Trophoblast cell (in vitro differentiated cells and primary cell): ENCODE results near the gene AUTS2.

Experiments used
- DNase-seq, 2 donors: peaks; one replicate each; pipeline ENCODE4 v3.0.0-alpha.2; 2016
- H2AFZ ChIP-seq: 2 replicates; pipeline ENCODE4 v1.6.1; 2013; ENCODE audit warnings: low read length, moderate library complexity, mild to moderate bottlenecking; ENCODE audit not compliant: insufficient read depth, poor library complexity
- H2AK5ac ChIP-seq: 2 replicates; pipeline ENCODE4 v1.6.1; 2013; ENCODE audit warnings: mild to moderate bottlenecking, low read length
- H2BK120ac ChIP-seq: 2 replicates; pipeline ENCODE4 v1.6.1; 2013; ENCODE audit warnings: low read length, mild to moderate bottlenecking, moderate library complexity; ENCODE audit not compliant: insufficient read depth, poor library complexity
- H2BK12ac ChIP-seq: 2 replicates; pipeline ENCODE4 v1.6.1; 2013; ENCODE audit warnings: mild to moderate bottlenecking, low read length, moderate library complexity
- H2BK5ac ChIP-seq: 2 replicates; pipeline ENCODE4 v1.6.1; 2013; ENCODE audit warnings: low read length, low read depth, moderate library complexity, mild to moderate bottlenecking; ENCODE audit not compliant: poor library complexity
- H3K14ac ChIP-seq: 2 replicates; pipeline ENCODE4 v1.6.1; 2013; ENCODE audit warnings: mild to moderate bottlenecking, low read length
- H3K18ac ChIP-seq: 2 replicates; pipeline ENCODE4 v1.6.1; 2013; ENCODE audit warnings: mild to moderate bottlenecking, low read length
- H3K23ac ChIP-seq: 2 replicates; pipeline ENCODE4 v1.6.1; 2013; ENCODE audit warnings: low read length
- H3K27ac ChIP-seq: 2 replicates; pipeline ENCODE4 v1.5.1; 2013; ENCODE audit warnings: low read depth, mild to moderate bottlenecking, inconsistent platforms, low read length, moderate library complexity
- H3K27me3 ChIP-seq: 2 replicates; pipeline ENCODE4 v1.6.1; 2013; ENCODE audit warnings: inconsistent platforms, mild to moderate bottlenecking, low read length, moderate library complexity; ENCODE audit not compliant: insufficient read depth
- H3K36me3 ChIP-seq, 2 experiments: 1 replicate in 1 of 2; 2 replicates in 1 of 2; pipeline ENCODE4 v1.6.1; 2013; ENCODE audit warnings: low read length in 2 of 2, mild to moderate bottlenecking in 2 of 2, moderate library complexity in 1 of 2; ENCODE audit not compliant: insufficient read depth in 2 of 2, control insufficient read depth in 1 of 2
- H3K4ac ChIP-seq: 2 replicates; pipeline ENCODE4 v1.6.1; 2013; ENCODE audit warnings: low read depth, mild to moderate bottlenecking, low read length, moderate library complexity
- H3K4me1 ChIP-seq, 2 experiments: 1 replicate in 1 of 2; 2 replicates in 1 of 2; pipeline ENCODE4 v1.6.1; 2013; ENCODE audit warnings: low read length in 2 of 2, mild to moderate bottlenecking in 2 of 2, moderate library complexity in 1 of 2; ENCODE audit not compliant: insufficient read depth in 2 of 2, control insufficient read depth in 1 of 2
- H3K4me2 ChIP-seq: 2 replicates; pipeline ENCODE4 v1.6.1; 2013; ENCODE audit warnings: inconsistent platforms, mild to moderate bottlenecking, low read length, moderate library complexity
- H3K4me3 ChIP-seq: 2 replicates; pipeline ENCODE4 v1.5.1; 2013; ENCODE audit warnings: mild to moderate bottlenecking, low read depth, low read length, inconsistent platforms
- H3K79me1 ChIP-seq: one replicate; pipeline ENCODE4 v1.6.1; 2013; ENCODE audit warnings: low read length
- H3K79me2 ChIP-seq: 2 replicates; pipeline ENCODE4 v1.6.1; 2013; ENCODE audit warnings: low read length, mild to moderate bottlenecking; ENCODE audit not compliant: control insufficient read depth, insufficient read depth, poor library complexity
- H3K9ac ChIP-seq: 2 replicates; pipeline ENCODE4 v1.6.1; 2013; ENCODE audit warnings: mild to moderate bottlenecking, low read length
- H3K9me3 ChIP-seq: 2 replicates; pipeline ENCODE4 v1.6.1; 2013; ENCODE audit warnings: low read depth, mild to moderate bottlenecking, control low read depth, inconsistent platforms, low read length; ENCODE audit not compliant: insufficient read depth
- H4K12ac ChIP-seq: 2 replicates; pipeline ENCODE4 v1.6.1; 2013; ENCODE audit warnings: low read depth, mild to moderate bottlenecking, low read length, moderate library complexity
- H4K8ac ChIP-seq: 2 replicates; pipeline ENCODE4 v1.6.1; 2013; ENCODE audit warnings: low read depth, mild to moderate bottlenecking, low read length, moderate library complexity
- H4K91ac ChIP-seq: one replicate; pipeline ENCODE4 v1.6.1; 2013; ENCODE audit warnings: low read depth, mild to moderate bottlenecking, low read length, moderate library complexity
- WGBS: extraction: QIAGEN DNeasy Blood & Tissue Kit; methylation state at CpG from one replicate; pipeline ENCODE4 v1.1.7; 2013; ENCODE audit warnings: missing lambda C conversion rate; ENCODE audit not compliant: insufficient read length, insufficient coverage; ENCODE audit errors: extremely low coverage; 5-methylcytosine and 5-hydroxymethylcytosine counted together

Gene AUTS2

GRCh38 chr7:70321016-70321590 is 722.8 kb downstream of the AUTS2 start:
- H3K23ac ChIP-seq, result no peak overlapping the region
- H3K79me2 ChIP-seq, result no peaks in the 10 kb centered on the region
- H3K27me3 ChIP-seq, result no peaks in the 10 kb centered on the region
- no CpG with 5 or more reads among the region's 6 CpGs for WGBS
- H2AFZ ChIP-seq, result no peak overlapping the region
- H2BK5ac ChIP-seq, result no peak overlapping the region
- no peak overlapping the region for H4K8ac ChIP-seq
- no peak overlapping the region for H2BK120ac ChIP-seq
- H3K14ac ChIP-seq, result no peak overlapping the region
- no peak overlapping the region for H4K12ac ChIP-seq
- no peaks in the 10 kb centered on the region for H3K79me1 ChIP-seq
- no peak overlapping the region for H2AK5ac ChIP-seq
- H3K9ac ChIP-seq, result no peak overlapping the region
- H3K4ac ChIP-seq, result no peak overlapping the region
- DNase-seq, result no peak
- H3K27ac ChIP-seq, result no peak overlapping the region
- no peak overlapping the region for H2BK12ac ChIP-seq
- H3K4me1 ChIP-seq, result peaks cover 0 to under 1% of the 10 kb centered on the region in 2 experiments
- H3K4me3 ChIP-seq, result no peak overlapping the region
- no peak overlapping the region for H4K91ac ChIP-seq
- no peak overlapping the region for H3K4me2 ChIP-seq
- H3K36me3 ChIP-seq, result no peaks in the 10 kb centered on the region
- no peaks in the 10 kb centered on the region for H3K9me3 ChIP-seq
- H3K18ac ChIP-seq, result no peak overlapping the region

- Histone ChIP-seq H4K8ac (no peak overlapping the region), H3K9me3 (no peaks in the 10 kb centered on the region), H3K27ac (no peak overlapping the region), H2BK12ac (no peak overlapping the region), H3K4me3 (no peak overlapping the region), H2AFZ (no peak overlapping the region), H3K4ac (no peak overlapping the region), H3K27me3 (no peaks in the 10 kb centered on the region), H3K14ac (no peak overlapping the region), H4K91ac (no peak overlapping the region), H3K79me2 (no peaks in the 10 kb centered on the region), H2BK5ac (no peak overlapping the region), H3K23ac (no peak overlapping the region), H3K4me1 (peaks cover 0 to 2% of the 10 kb centered on the region in 2 experiments), H2AK5ac (no peak overlapping the region), H3K36me3 (no peaks in the 10 kb centered on the region), H3K9ac (no peak overlapping the region), H4K12ac (no peak overlapping the region), H3K4me2 (no peak overlapping the region), H2BK120ac (no peak overlapping the region), H3K79me1 (no peaks in the 10 kb centered on the region), H3K18ac (no peak overlapping the region)
- no peak for DNase-seq
- WGBS, result no CpG with 5 or more reads among the region's 1 CpG
These were observed 724.6 kb downstream of the AUTS2 start for GRCh38 chr7:70322856-70323255.

GRCh38 chr7:70325509-70326101 is 727.3 kb downstream of the AUTS2 start:
- DNase-seq, result no peak
- H3K27me3 ChIP-seq, result no peaks in the 10 kb centered on the region
- no peak overlapping the region for H2BK5ac ChIP-seq
- H3K79me2 ChIP-seq, result no peaks in the 10 kb centered on the region
- WGBS, result no CpG with 5 or more reads among the region's 2 CpGs
- no peak overlapping the region for H4K8ac ChIP-seq
- no peak overlapping the region for H3K4me3 ChIP-seq
- no peak overlapping the region for H3K4ac ChIP-seq
- no peaks in the 10 kb centered on the region for H3K9me3 ChIP-seq
- H3K14ac ChIP-seq, result no peak overlapping the region
- H3K79me1 ChIP-seq, result no peaks in the 10 kb centered on the region
- H2BK120ac ChIP-seq, result no peak overlapping the region
- H3K36me3 ChIP-seq, result no peaks in the 10 kb centered on the region
- no peak overlapping the region for H2AFZ ChIP-seq
- no peak overlapping the region for H4K12ac ChIP-seq
- H2BK12ac ChIP-seq, result no peak overlapping the region
- H3K27ac ChIP-seq, result no peak overlapping the region
- no peak overlapping the region for H4K91ac ChIP-seq
- peaks cover 0 to 2% of the 10 kb centered on the region in 2 experiments for H3K4me1 ChIP-seq
- no peak overlapping the region for H3K4me2 ChIP-seq
- H2AK5ac ChIP-seq, result no peak overlapping the region
- no peak overlapping the region for H3K18ac ChIP-seq
- no peak overlapping the region for H3K9ac ChIP-seq
- no peak overlapping the region for H3K23ac ChIP-seq

- H3K14ac ChIP-seq, result no peak overlapping the region
These were observed 736.0 kb downstream of the AUTS2 start for GRCh38 chr7:70334295-70334694.

More at GRCh38 chr7:70334295-70334694, 736.0 kb downstream of the AUTS2 start:
- Histone ChIP-seq H3K4me1 (no peaks in the 10 kb centered on the region), H4K91ac (no peak overlapping the region), H3K27me3 (no peaks in the 10 kb centered on the region), H2BK120ac (no peak overlapping the region), H3K9me3 (no peaks in the 10 kb centered on the region), H3K79me2 (no peaks in the 10 kb centered on the region), H3K23ac (no peak overlapping the region), H3K4me3 (no peak overlapping the region), H3K4me2 (no peak overlapping the region), H3K18ac (no peak overlapping the region), H4K8ac (no peak overlapping the region), H2BK5ac (no peak overlapping the region), H3K9ac (no peak overlapping the region), H2AK5ac (no peak overlapping the region), H3K36me3 (no peaks in the 10 kb centered on the region), H3K27ac (no peak overlapping the region), H4K12ac (no peak overlapping the region), H2BK12ac (no peak overlapping the region), H2AFZ (no peak overlapping the region), H3K4ac (no peak overlapping the region), H3K79me1 (no peaks in the 10 kb centered on the region)
- no peak for DNase-seq
- WGBS, result no CpG with 5 or more reads among the region's 2 CpGs
